GM18870 (cell line): ENCODE measurements around the gene P2RX7.
"Not testable (repeated sequence)": the region's sequence is repeated elsewhere in the genome, so short reads cannot be mapped to it uniquely, and the experiment has no call there.

ENCODE experiments used
- ATAC-seq: cut with Tn5 transposase; IDR thresholded peaks from one replicate; pipeline ENCODE4 v1.9.1; 2021; ENCODE audit warnings: moderate library complexity; ENCODE audit not compliant: unreplicated experiment

Gene P2RX7

DNA sequence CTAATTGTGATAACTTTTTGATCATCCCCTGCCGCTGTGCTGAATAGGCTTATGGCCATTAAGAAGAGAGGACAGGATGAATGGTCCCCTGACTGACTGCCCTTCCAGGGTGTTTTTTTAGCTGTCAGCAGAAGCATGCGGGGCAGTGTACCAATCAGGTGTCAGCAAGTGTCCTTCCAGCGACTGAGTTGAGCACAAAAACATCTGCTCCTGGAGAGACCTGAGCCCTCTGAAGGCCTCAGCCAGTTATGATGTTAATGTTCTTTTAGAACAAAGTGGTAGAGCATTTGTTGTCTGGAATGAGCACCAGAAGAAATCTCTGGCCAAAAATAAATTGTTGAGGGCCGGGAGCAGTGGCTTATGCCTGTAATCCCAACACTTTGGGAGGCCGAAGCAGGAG, 37.5 kb downstream of the P2RX7 start:
- no peak for ATAC-seq

DNA sequence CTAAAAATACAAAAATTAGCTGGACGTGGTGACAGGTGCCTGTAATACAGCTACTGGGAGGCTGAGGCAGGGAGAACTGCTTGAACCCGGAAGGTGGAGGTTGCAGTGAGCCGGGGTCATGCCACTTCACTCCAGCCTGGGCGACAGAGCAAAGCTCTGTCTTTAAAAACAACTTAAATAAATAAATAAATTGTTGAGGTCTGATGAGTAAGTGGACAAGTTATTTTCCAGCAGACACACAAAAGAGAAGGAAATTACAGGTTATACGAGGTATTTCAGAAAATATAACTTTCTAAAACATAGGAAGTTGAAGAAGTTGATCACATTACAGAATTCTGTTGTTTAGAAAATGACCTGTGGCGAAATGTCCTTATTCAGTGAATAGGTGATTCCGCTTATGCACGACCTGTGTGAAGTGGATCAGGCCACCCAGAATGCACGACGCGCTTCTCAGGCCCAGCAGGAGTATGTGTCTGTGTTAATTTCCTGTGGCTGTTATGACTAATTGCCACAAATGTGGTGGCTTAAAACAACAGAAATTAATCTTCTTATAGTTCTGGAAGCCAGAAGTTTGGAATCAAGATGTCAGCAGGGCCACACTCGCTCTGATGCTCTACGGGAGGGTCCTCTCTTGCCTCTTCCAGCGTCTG, 38.1 kb downstream of the P2RX7 start:
- ATAC-seq, result no peak

DNA sequence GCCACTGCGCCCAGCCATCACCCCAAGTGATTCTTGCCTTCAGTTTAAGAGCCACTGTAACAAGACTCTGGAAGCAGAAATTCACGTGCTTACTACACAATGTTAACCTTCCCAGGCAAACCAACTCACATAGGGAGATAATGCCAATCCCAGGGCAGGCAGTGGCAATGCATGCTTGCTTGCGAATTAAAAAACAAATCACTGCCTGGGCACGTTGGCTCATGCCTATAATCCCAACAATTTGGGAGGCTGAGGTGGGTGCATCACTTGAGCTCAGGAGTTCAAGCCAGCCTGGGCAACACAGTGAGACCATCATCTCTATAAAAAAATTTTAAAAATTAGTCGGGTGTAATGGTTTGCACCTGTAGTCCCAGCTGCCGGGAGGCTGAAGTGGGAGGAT, 39.5 kb downstream of the P2RX7 start:
- ATAC-seq, result no peak

DNA sequence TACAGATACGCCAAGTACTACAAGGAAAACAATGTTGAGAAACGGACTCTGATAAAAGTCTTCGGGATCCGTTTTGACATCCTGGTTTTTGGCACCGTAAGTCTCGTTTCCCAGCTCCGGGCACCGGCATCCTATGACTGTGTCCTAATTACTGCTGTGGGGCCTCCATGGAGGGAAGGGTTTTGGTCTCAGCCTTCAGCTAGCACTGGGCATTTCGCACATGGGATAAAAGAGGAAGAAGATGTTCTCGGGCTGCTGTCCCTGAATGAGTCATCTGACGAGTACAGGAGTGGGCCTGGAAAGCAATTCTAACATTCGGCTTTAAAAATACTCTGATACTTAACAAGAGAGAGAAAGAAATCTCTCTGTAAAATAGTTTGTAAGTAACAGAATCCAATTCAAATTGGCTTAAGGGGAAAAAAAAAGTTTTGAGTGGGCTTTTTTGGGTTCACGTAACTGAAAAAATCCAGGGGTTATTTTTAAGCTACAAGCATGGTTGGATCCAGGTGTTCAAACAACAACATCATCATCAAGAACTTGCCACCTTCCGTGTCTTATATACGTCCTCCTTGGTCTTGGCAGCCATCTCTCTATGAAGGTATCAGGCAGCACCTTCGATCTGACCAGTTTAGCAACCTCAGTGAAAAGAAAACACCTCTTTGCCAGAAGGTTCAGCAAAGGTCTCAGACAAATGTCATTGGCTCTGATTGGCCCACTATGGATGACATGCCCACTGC, 42.9 kb downstream of the P2RX7 start:
- no peak for ATAC-seq

DNA sequence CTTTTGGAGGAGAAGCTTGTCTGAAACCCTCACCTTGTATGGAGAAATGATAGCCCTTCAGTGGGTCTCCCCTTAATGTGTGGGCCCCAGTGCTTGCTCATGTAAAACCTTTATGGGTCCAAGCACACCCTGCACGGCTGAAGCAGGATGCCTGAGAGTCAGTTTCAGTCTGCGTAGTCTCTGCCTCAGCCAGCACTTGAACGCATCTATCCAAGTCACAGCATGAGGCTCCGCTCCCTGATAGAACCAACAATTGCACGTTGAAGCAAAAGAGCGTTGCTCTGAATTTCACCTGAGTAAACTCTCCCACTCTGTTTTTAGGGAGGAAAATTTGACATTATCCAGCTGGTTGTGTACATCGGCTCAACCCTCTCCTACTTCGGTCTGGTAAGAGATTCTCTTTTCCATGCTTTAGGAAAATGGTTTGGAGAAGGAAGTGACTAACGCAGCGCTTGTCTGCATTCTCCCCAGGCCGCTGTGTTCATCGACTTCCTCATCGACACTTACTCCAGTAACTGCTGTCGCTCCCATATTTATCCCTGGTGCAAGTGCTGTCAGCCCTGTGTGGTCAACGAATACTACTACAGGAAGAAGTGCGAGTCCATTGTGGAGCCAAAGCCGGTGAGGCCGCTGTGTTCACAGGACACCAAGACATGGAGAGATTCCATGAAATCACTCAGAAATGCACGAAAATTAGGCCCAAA, 44.3 kb downstream of the P2RX7 start:
- no peak for ATAC-seq

DNA sequence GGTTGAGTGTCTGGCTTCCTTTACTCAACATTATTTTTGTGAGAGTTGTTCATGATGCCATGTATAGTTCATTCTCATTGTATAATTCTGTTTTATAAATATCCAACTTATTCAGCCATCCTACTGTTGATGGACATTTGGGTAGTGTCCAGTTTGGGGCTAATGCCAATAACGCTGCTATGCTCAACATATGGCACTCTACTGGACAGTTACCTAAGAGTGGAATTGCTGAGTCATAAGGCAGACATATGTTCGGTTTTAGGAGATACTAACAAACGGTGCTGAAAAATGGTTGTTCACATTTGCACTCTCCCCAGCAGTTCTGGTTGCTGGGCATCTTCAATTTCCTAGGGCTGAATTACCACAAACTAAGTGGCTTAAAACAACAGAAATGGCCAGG, 48.5 kb downstream of the P2RX7 start:
- no peak for ATAC-seq

DNA sequence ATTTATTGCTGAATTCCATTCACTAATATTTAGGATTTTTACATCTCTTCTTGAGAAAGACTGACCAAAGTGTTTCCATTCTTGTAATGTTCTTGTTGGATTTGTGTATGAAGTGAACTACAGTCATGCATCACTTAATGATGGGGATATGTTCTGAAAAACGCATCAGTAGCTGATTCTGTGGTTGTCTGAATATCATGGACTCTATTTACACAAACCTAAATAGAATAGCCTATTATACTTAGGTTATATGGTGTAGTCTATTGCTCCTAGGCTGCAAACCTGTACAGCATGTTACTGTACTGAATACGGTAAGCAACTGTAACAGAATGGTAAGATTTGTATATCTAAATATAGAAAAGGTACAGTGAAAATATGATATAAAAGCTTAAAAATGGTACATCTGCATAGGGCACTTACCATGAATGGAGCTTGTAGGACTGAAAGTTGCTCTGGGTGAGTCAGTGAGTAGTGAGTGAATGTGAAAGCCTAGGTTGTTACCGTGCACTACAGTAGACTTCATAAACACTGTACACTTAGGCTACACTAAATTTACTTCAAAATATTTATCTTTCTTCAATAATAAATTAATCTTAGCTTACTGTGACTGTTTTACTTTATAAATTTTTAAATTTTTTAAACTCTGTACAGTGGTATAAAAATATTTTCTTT, 49.7 kb downstream of the P2RX7 start:
- ATAC-seq, result no peak

DNA sequence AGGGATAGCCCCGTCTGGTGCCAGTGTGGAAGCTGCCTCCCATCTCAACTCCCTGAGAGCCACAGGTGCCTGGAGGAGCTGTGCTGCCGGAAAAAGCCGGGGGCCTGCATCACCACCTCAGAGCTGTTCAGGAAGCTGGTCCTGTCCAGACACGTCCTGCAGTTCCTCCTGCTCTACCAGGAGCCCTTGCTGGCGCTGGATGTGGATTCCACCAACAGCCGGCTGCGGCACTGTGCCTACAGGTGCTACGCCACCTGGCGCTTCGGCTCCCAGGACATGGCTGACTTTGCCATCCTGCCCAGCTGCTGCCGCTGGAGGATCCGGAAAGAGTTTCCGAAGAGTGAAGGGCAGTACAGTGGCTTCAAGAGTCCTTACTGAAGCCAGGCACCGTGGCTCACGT, 51.7 kb downstream of the P2RX7 start:
- ATAC-seq, result no peak

DNA sequence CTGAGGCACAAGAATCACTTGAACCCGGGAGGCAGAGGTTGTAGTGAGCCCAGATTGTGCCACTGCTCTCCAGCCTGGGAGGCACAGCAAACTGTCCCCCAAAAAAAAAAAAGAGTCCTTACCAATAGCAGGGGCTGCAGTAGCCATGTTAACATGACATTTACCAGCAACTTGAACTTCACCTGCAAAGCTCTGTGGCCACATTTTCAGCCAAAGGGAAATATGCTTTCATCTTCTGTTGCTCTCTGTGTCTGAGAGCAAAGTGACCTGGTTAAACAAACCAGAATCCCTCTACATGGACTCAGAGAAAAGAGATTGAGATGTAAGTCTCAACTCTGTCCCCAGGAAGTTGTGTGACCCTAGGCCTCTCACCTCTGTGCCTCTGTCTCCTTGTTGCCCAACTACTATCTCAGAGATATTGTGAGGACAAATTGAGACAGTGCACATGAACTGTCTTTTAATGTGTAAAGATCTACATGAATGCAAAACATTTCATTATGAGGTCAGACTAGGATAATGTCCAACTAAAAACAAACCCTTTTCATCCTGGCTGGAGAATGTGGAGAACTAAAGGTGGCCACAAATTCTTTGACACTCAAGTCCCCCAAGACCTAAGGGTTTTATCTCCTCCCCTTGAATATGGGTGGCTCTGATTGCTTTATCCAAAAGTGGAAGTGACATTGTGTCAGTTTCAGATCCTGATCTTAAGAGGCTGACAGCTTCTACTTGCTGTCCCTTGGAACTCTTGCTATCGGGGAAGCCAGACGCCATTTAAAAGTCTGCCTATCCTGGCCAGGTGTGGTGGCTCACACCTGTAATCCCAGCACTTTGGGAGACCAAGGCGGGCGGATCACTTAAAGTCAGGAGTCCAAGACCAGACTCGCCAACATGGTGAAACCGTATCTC, 52.6 kb downstream of the P2RX7 start:
- ATAC-seq, result no peak

DNA sequence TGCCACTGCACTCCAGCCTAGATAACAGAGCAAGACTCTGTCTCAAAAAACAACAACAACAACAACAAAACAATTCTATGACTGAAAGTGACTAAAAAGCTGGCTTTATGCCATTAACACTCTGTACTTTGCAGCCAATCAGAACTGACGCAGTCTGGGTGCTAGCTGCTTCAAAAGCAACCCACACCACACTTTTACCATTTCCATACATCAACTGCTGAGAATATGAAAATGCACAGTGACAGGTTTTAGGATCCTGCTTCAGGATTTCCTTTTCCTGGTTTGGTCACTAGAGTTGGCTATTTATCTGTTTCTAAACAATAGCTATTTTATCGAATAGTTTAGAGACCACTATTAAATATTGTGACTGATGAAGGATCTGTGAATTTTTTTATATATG, 54.1 kb downstream of the P2RX7 start:
- ATAC-seq, result no peak

DNA sequence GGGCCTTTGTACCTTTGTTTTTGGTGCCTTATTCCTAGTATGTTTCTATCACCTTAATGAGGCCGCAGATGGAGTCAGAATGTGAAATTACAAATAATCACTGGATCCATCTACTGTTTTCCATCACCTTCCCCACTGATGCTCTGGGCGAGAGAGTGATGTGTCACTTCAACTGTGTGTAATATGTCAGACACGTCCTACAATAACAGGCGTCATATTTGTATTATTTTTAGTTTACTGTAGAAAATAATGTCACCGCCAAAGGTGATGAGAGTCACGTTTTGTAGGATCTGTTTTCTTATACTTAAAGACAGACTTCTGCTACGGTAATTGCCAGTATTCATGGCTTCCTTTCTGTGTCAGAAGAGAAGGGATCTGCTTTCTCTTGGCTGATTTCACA, 54.8 kb downstream of the P2RX7 start:
- ATAC-seq, result no peak

DNA sequence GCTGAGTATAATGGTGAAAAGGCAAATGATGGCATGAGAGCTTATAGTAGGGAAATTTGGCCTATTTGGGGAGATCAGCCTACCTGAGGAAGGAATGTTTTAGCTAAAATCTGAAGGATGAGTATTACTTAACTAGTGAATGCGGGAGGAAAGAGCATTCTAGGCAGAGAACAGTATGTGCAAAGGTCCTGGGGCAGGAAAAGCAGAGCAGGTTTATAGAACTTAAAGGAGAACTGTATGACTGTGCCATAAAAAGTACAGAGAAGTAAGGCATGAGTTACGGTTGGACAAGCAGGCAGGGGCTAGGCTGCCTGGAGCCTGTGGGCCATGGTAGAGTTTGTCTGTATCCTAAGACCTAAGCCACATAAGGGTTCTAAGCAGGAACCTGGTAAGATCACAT, 55.6 kb downstream of the P2RX7 start:
- ATAC-seq, result no peak

DNA sequence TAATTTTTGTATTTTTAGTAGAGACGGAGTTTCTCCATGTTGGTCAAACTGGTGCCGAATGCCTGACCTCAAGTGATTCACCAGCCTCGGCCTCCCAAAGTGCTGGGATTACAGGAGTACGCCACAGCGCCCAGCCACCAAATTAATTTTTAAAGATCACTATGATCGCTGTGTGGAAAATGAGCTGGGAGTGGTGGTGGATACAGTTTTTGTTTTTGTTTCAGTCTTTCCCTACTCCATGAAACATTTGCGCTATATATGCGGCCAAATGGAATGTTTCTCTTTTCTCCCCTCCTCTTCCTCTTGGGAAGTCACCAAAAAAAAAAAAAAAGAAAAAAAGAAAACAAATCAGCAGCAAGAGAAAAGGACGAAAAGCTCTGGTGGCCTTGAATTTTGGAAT, 56.5 kb downstream of the P2RX7 start:
- ATAC-seq, result no peak

DNA sequence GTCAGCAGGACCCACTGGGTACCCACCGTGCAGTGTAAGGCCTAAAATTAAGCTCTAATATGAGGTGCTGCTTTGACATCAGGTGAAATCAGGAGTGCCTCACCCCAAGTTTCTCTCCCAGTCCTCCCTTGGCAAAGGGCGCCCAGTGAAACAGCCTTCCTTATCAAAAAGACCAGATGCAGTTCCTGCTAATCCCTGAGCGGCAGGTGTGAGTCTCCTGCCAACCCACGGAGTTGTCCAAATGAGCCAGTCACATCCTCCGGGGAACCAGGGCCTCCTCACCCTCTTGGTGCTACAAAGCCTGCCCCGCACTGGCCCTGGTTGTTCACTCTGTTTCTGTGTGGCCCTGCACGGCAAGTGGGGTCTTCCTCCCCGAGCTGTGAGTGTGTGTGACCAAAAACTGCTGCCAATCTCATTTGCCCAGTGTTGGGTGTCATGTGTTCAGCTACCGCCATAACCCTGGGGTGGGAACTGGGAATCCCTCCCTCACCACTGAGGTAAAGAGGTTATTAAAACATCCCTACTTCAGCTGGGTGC, 57.0 kb downstream of the P2RX7 start:
- no peak for ATAC-seq

DNA sequence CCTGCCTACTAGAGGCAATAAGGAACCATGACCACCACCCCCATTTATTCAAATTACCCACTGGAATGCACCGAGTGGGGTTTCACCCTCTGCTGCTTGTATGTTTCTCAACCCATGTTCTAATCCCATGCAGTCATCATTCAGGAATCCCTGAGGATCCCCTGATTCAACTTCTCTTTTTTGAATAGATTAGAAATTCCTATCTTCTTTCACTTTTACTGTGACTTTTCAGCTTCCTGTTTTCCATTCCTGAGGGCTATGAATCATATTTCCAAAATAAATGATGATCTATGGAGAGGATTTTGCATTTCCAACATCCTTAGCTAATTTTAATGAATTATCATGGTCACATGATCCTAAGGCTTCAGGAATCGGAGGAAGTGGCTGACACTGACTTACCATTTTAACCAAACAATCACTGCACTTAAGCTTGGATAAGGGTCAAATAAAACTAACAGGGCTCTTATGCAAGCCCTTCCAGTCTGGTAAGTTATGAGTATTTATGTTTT, 57.9 kb downstream of the P2RX7 start:
- ATAC-seq, result no peak

DNA sequence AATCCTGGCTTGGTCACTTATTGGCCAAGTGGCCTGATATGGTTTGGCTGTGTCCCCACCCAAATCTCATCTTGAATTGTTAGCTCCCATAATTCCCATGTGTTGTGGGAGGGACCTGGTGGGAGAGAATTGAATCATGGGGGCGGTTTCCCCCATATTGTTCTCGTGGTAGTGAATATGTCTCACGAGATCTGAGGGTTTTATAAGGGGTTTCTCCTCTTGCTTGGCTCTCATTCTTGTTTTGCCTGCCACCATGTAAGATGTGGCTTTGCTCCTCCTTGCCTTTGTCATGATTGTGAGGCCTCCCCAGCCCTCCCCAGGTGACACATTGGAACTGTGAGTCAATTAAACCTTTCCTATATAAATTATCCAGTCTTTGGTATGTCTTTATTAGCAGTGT, 58.5 kb downstream of the P2RX7 start:
- ATAC-seq, result no peak

DNA sequence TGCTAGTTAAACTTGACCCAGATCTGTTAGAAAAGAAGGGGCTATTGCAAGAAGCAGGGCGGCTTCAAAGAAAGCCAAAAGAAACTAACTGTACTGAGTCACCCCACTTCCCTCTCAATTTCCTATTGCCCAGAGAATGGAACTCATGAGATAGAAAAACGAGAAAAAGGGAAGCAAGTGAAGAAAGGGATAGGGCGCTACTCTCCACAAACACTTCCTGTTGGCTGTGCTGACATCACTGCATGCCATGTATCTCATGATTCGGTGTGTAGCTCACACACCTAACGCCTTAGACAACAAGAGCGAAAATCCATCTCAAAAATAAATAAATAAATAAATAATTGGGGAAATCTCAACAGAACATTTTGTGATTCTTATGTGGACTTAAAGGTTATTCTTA, 64.2 kb downstream of the P2RX7 start:
- no peak for ATAC-seq

DNA sequence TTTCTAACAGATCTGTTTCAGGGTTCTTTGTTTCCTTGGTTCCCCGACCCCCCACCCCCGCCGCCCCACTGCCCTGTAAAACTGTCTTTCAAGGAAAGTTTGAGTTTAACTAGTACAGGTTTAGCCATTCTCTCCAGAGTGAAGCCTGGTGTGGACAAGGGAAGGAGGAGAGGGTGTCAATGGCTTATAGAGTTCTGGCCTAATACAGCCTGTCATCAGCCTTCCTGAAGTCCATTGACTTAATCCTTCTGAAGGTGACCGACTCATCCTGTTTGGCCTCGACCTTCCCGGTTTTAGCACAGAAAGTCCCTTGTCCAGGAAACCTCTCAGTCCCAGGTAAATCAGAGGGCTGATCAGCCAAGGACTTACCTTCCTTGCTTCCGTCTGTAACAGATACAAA, 66.3 kb downstream of the P2RX7 start:
- no peak for ATAC-seq

DNA sequence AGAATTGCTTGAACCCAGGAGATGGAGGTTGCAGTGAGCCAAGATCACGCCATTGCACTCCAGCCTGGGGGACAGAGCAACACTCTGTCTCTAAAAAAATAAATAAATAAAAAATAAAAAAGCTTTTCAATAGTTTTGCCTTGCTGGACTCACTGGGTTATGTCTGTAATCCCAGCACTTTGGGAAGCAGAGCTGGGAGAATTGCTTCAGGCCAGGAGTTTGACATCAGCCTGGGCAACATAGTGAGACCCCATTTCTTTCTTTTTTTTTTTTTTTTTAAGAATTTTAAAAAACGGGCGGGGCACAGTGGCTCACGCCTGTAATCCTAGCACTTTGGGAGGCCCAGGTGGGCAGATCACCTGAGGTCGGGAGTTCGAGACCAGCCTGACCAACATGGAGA, 68.5 kb downstream of the P2RX7 start:
- ATAC-seq, result not testable (repeated sequence)
